AG04450 (cell line): ENCODE results near the gene MPP2. TPM values are rescaled to one million over a fixed set of nuclear protein-coding genes. Genes with fewer than 3 reads are reported as not detected.

ENCODE experiments used
- CTCF ChIA-PET: fragments of 300-600, 350-600 bp; formaldehyde crosslinking; extraction: SDS; loops from one replicate; lab custom pipeline; 2022; ENCODE audit warnings: antibody characterized with exemption, inconsistent platforms; lab: Charles Lee
- POLR2A ChIA-PET: fragments of 350-600 bp; formaldehyde crosslinking; extraction: SDS; loops from one replicate; lab custom pipeline; 2021; ENCODE audit warnings: antibody characterized with exemption, inconsistent platforms; lab: Yijun Ruan, JAX
- DNase-seq: peaks from one replicate; pipeline ENCODE4 v3.0.0-alpha.2; 2011; ENCODE audit warnings: low read depth, low spot score
- H3K27ac ChIP-seq: one replicate; pipeline ENCODE4 v1.5.1; 2012; ENCODE audit warnings: low read depth, low read length, control low read depth
- H3K27me3 ChIP-seq: one replicate; pipeline ENCODE4 v1.6.0; 2012; ENCODE audit warnings: low read length; ENCODE audit not compliant: control insufficient read depth, insufficient read depth
- H3K4me3 ChIP-seq: 2 replicates; pipeline ENCODE4 v1.5.1; 2011; ENCODE audit warnings: mild to moderate bottlenecking, low read depth, low read length, control low read depth
- H3K9me3 ChIP-seq: 2 replicates; pipeline ENCODE4 v1.5.1; 2012; ENCODE audit warnings: low read length; ENCODE audit not compliant: control insufficient read depth, insufficient read depth
- CTCF ChIP-seq: IDR thresholded peaks from 2 replicates; pipeline ENCODE4 v1.5.1; 2011; ENCODE audit warnings: low read depth, low read length, control low read depth, inconsistent platforms
- polyA minus RNA-seq: library from RNA; depleted of rRNA, polyadenylated mRNA; stranded (reverse); fragments of >200 nt; gene quantifications from 2 replicates; pipeline ENCODE4 v1.2.3, GENCODE V29; 2011; rRNA and poly(A)+ RNA removed
- polyA plus RNA-seq: library from polyadenylated mRNA; depleted of rRNA; stranded (reverse); fragments of >200 nt; gene quantifications from 2 replicates; pipeline ENCODE4 v1.2.3, GENCODE V29; 2011; rRNA removed

Gene MPP2
- polyA plus RNA-seq, result 2.4 and 2.5 TPM in 2 replicates
- 2.9 and 3.6 TPM in 2 replicates for polyA minus RNA-seq

- CTCF ChIA-PET, result interaction anchor here (0.6 to 3.0 kb wide), 5 partner anchors 11 to 134 kb away, joined by 3 to 15 read pairs (median 3); no protein-coding TSS in a partner anchor
- Histone ChIP-seq H3K4me3 (peak within 1 kb of the TSS; percentile 68), H3K9me3 (no peaks in the 10 kb centered on the region; the same call in 1 of the 2 replicates), H3K27ac (peak within 1 kb of the TSS; percentile 21), H3K27me3 (peaks cover 42% of the 10 kb centered on the region)
- DNase-seq, result peak; percentile 26
- POLR2A ChIA-PET, result no interaction called here
- TF ChIP-seq CTCF, result peak; percentile 30
Measured at GRCh38 chr17:43907425-43907981, at the start of gene MPP2. Gene MPP2, minus strand, starts transcription at chr17:43907536. Its CDS starts 3,076 bp downstream, at chr17:43904460.

GRCh38 chr17:43956222-43956621, 48.9 kb upstream of the MPP2 start:
- ChIA-PET CTCF (interaction anchor here (0.9 to 1.0 kb wide), 2 partner anchors 13 to 28 kb away, joined by 3 to 4 read pairs; no protein-coding TSS in a partner anchor), POLR2A (no interaction called here)
- no peak overlapping the region for H3K4me3 ChIP-seq
- TF ChIP-seq CTCF, result no peak
- no peak overlapping the region for H3K27ac ChIP-seq
- H3K27me3 ChIP-seq, result peaks cover 50% of the 10 kb centered on the region
- DNase-seq, result no peak
- peaks cover 8% of the 10 kb centered on the region; the same call in 1 of the 2 replicates for H3K9me3 ChIP-seq

- ChIA-PET CTCF (interaction anchor here (0.7 to 1.4 kb wide), 2 partner anchors 10 to 11 kb away, joined by 3 to 5 read pairs; no protein-coding TSS in a partner anchor), POLR2A (interaction anchor here (0.7 kb wide), 1 partner anchor 75 kb away, joined by 3 read pairs; no protein-coding TSS in a partner anchor)
- H3K27me3 ChIP-seq, result peaks cover 66% of the 10 kb centered on the region
- no peak within 1 kb of the TSS for H3K4me3 ChIP-seq
- no peak for DNase-seq
- H3K27ac ChIP-seq, result no peak within 1 kb of the TSS
- TF ChIP-seq CTCF, result no peak
- peaks cover 8% of the 10 kb centered on the region; the same call in 1 of the 2 replicates for H3K9me3 ChIP-seq
Measured at GRCh38 chr17:43953746-43954145, 46.4 kb upstream of the MPP2 start, which contains the start of gene PYY. Gene PYY, minus strand, starts transcription at chr17:43953940. Its CDS starts 457 bp downstream, at chr17:43953483.

GRCh38 chr17:43952724-43953666, 45.7 kb upstream of the MPP2 start:
- ChIA-PET POLR2A (interaction anchor here (0.7 kb wide), 1 partner anchor 75 kb away, joined by 3 read pairs; no protein-coding TSS in a partner anchor), CTCF (interaction anchor here (0.7 to 1.1 kb wide), 2 partner anchors 10 kb away, joined by 3 to 5 read pairs; no protein-coding TSS in a partner anchor)
- Histone ChIP-seq H3K4me3 (no peak overlapping the region), H3K9me3 (peaks cover 8% of the 10 kb centered on the region; the same call in 1 of the 2 replicates), H3K27me3 (peaks cover 66% of the 10 kb centered on the region), H3K27ac (no peak overlapping the region)
- TF ChIP-seq CTCF, result no peak
- DNase-seq, result no peak
